Tibial nerve (tissue), 4 donors: ENCODE data around the gene KLHDC4.

Experiments used
- CTCF ChIP-seq, 5 experiments: fragments of 200-600 bp in 3 of 5; fragments of 450-650 bp in 2 of 5; sonication (generic) in 3 of 5; IDR thresholded peaks; one replicate each; pipeline ENCODE4 v1.5.1; 2016 to 2019; ENCODE audit warnings: antibody characterized with exemption in 5 of 5, mild to moderate bottlenecking in 3 of 5, moderate library complexity in 2 of 5
- EP300 ChIP-seq, 2 donors: sonication (generic); formaldehyde crosslinking; IDR thresholded peaks; one replicate each; pipeline ENCODE4 v1.6.1; 2017; ENCODE audit warnings: antibody characterized with exemption in 2 of 2, mild to moderate bottlenecking in 1 of 2
- POLR2A ChIP-seq, 2 donors: fragments of 450-650 bp; IDR thresholded peaks; one replicate each; pipeline ENCODE4 v1.6.1; 2017; ENCODE audit warnings: antibody characterized with exemption in 2 of 2, mild to moderate bottlenecking in 2 of 2, moderate library complexity in 2 of 2

- TF ChIP-seq CTCF (IDR thresholded peaks at IDR 0.05): no peak
- TF ChIP-seq POLR2A (IDR thresholded peaks at IDR 0.05): no peak
- no peak for TF ChIP-seq EP300 (IDR thresholded peaks at IDR 0.05)
These were observed 87.2 kb downstream of the KLHDC4 start for GRCh38 chr16:87678618-87679017.
